ENCODE measurements around the gene TMEM123. TPM values are rescaled to one million over a fixed set of nuclear protein-coding genes. Genes with fewer than 3 reads are reported as not detected.
A peak's percentile ranks its signal among the peaks of the same experiment; 100 is the strongest.

Gene TMEM123
- total and polyA plus RNA-seq, 2 of the 13 experiments (the other 11 are each of a cell fraction or from before 2014, with no cell fraction given), result 365 to 2,761 TPM

DNA sequence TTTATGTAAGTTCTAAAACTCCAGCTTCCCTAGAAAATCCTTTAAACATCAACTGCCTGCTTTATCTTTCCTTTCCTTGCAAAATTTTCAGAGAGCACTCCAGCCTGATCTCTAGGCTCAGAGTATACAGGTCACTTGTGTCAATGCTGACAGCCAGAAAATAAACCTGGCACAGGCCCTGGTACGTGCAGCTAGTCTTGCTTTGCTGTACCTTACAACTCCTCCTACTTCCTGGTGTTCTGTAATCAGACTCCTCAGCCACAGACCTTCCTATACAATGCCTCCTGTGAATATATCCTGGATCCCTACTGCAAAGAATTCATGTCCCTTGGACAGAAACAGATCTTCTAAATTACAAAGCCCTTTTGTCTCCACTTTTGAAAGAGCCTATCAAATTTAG lies 24.2 kb upstream of the TMEM123 start (continued):
- TF ChIP-seq, protein P1, sequence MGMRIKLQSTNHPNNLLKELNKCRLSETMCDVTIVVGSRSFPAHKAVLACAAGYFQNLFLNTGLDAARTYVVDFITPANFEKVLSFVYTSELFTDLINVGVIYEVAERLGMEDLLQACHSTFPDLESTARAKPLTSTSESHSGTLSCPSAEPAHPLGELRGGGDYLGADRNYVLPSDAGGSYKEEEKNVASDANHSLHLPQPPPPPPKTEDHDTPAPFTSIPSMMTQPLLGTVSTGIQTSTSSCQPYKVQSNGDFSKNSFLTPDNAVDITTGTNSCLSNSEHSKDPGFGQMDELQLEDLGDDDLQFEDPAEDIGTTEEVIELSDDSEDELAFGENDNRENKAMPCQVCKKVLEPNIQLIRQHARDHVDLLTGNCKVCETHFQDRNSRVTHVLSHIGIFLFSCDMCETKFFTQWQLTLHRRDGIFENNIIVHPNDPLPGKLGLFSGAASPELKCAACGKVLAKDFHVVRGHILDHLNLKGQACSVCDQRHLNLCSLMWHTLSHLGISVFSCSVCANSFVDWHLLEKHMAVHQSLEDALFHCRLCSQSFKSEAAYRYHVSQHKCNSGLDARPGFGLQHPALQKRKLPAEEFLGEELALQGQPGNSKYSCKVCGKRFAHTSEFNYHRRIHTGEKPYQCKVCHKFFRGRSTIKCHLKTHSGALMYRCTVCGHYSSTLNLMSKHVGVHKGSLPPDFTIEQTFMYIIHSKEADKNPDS (CRISPR knock-in tag; IDR thresholded peaks at IDR 0.05), result no peak
- TF ChIP-seq RFX1 (IDR thresholded peaks at IDR 0.05) (no peak), ZNF614 (CRISPR knock-in tag; IDR thresholded peaks at IDR 0.05; ENCODE audit: borderline replicate concordance) (peak; percentile 74; the same call in 1 of the 2 replicates), GATAD2A (CRISPR knock-in tag; IDR thresholded peaks at IDR 0.05) (peak; percentile 87), MAZ (IDR thresholded peaks at IDR 0.05; ENCODE audit: borderline replicate concordance, low read depth, low read length) (no peak), MAZ (CRISPR knock-in tag; IDR thresholded peaks at IDR 0.05; ENCODE audit: low read depth) (no peak), PHB2 (IDR thresholded peaks at IDR 0.05; ENCODE audit: partially characterized antibody) (no peak), ARNTL (CRISPR knock-in tag; IDR thresholded peaks at IDR 0.05) (peak; percentile 85), ARNT2 (CRISPR knock-in tag; IDR thresholded peaks at IDR 0.05; ENCODE audit: low read depth) (no peak), ELF4 (CRISPR knock-in tag; IDR thresholded peaks at IDR 0.05; ENCODE audit: borderline replicate concordance) (peak; percentile 58; the same call in 1 of the 2 replicates), ZNF235 (CRISPR knock-in tag; IDR thresholded peaks at IDR 0.05; ENCODE audit: borderline replicate concordance) (no peak), ZNF468 (CRISPR knock-in tag; IDR thresholded peaks at IDR 0.05) (no peak), MAFF (IDR thresholded peaks at IDR 0.05; ENCODE audit: low read depth, low read length) (no peak), ZNF256 (CRISPR knock-in tag; conservative IDR thresholded peaks at IDR 0.05) (no peak), ZNF792 (CRISPR knock-in tag; IDR thresholded peaks at IDR 0.05) (peak; percentile 74; the same call in 1 of the 2 replicates)
- TF ChIP-seq, protein P2, sequence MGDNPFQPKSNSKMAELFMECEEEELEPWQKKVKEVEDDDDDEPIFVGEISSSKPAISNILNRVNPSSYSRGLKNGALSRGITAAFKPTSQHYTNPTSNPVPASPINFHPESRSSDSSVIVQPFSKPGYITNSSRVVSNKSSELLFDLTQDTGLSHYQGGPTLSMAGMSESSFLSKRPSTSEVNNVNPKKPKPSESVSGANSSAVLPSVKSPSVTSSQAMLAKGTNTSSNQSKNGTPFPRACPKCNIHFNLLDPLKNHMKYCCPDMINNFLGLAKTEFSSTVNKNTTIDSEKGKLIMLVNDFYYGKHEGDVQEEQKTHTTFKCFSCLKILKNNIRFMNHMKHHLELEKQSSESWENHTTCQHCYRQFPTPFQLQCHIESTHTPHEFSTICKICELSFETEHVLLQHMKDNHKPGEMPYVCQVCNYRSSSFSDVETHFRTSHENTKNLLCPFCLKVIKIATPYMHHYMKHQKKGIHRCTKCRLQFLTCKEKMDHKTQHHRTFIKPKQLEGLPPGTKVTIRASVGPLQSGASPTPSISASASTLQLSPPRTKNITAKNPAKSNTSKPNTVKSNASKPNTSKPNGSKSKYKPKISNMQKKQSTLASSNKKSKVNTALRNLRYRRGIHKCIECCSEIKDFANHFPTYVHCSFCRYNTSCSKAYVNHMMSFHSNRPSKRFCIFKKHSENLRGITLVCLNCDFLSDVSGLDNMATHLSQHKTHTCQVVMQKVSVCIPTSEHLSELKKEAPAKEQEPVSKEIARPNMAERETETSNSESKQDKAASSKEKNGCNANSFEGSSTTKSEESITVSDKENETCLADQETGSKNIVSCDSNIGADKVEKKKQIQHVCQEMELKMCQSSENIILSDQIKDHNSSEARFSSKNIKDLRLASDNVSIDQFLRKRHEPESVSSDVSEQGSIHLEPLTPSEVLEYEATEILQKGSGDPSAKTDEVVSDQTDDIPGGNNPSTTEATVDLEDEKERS (CRISPR knock-in tag; IDR thresholded peaks at IDR 0.05), result no peak
- TF ChIP-seq, protein P3, sequence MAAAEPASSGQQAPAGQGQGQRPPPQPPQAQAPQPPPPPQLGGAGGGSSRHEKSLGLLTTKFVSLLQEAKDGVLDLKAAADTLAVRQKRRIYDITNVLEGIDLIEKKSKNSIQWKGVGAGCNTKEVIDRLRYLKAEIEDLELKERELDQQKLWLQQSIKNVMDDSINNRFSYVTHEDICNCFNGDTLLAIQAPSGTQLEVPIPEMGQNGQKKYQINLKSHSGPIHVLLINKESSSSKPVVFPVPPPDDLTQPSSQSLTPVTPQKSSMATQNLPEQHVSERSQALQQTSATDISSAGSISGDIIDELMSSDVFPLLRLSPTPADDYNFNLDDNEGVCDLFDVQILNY (CRISPR knock-in tag; conservative IDR thresholded peaks at IDR 0.05), result no peak
- TF ChIP-seq, protein P4, sequence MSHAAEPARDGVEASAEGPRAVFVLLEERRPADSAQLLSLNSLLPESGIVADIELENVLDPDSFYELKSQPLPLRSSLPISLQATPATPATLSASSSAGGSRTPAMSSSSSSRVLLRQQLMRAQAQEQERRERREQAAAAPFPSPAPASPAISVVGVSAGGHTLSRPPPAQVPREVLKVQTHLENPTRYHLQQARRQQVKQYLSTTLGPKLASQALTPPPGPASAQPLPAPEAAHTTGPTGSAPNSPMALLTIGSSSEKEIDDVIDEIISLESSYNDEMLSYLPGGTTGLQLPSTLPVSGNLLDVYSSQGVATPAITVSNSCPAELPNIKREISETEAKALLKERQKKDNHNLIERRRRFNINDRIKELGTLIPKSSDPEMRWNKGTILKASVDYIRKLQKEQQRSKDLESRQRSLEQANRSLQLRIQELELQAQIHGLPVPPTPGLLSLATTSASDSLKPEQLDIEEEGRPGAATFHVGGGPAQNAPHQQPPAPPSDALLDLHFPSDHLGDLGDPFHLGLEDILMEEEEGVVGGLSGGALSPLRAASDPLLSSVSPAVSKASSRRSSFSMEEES (CRISPR knock-in tag; IDR thresholded peaks at IDR 0.05), result peak; percentile 67; the same call in 1 of the 2 replicates
- TF ChIP-seq, protein P5, sequence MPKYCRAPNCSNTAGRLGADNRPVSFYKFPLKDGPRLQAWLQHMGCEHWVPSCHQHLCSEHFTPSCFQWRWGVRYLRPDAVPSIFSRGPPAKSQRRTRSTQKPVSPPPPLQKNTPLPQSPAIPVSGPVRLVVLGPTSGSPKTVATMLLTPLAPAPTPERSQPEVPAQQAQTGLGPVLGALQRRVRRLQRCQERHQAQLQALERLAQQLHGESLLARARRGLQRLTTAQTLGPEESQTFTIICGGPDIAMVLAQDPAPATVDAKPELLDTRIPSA (CRISPR knock-in tag; IDR thresholded peaks at IDR 0.05; ENCODE audit: borderline replicate concordance), result no peak
- TF ChIP-seq, protein P6, sequence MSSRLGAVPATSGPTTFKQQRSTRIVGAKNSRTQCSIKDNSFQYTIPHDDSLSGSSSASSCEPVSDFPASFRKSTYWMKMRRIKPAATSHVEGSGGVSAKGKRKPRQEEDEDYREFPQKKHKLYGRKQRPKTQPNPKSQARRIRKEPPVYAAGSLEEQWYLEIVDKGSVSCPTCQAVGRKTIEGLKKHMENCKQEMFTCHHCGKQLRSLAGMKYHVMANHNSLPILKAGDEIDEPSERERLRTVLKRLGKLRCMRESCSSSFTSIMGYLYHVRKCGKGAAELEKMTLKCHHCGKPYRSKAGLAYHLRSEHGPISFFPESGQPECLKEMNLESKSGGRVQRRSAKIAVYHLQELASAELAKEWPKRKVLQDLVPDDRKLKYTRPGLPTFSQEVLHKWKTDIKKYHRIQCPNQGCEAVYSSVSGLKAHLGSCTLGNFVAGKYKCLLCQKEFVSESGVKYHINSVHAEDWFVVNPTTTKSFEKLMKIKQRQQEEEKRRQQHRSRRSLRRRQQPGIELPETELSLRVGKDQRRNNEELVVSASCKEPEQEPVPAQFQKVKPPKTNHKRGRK (CRISPR knock-in tag; IDR thresholded peaks at IDR 0.05), result no peak
- TF ChIP-seq, protein P7, sequence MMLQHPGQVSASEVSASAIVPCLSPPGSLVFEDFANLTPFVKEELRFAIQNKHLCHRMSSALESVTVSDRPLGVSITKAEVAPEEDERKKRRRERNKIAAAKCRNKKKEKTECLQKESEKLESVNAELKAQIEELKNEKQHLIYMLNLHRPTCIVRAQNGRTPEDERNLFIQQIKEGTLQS (CRISPR knock-in tag; IDR thresholded peaks at IDR 0.05), result no peak

Data from HepG2 (cell line).